ENCODE results near the gene CHMP1B. TPM values are rescaled to one million over a fixed set of nuclear protein-coding genes. Genes with fewer than 3 reads are reported as not detected.

The CHMP1B gene
- total RNA-seq, 2 donors from 2014 or later = 42.8 to 50.0 TPM

GRCh38 chr18:11872479-11873136, 21.4 kb downstream of the CHMP1B start:
- DNase-seq (ENCODE audit: low spot score) = no peak
- TF ChIP-seq POLR2A (IDR thresholded peaks at IDR 0.05) (no peak), POLR2AphosphoS5 (IDR thresholded peaks at IDR 0.05) (peak; percentile 10), CTCF (IDR thresholded peaks at IDR 0.05) (peak in 2 of 4 experiments; percentile 11 to 24)
- H3K36me3 ChIP-seq = no peaks in the 10 kb centered on the region

GRCh38 chr18:11873670-11874340, 22.6 kb downstream of the CHMP1B start:
- H3K36me3 ChIP-seq = no peaks in the 10 kb centered on the region
- DNase-seq (ENCODE audit: low spot score) = no peak
- no peaks in the 10 kb centered on the region for H3K9me3 ChIP-seq
- H3K4me1 ChIP-seq (replicated peaks) = no peaks in the 10 kb centered on the region
- intact Hi-C loops (cut with DNase I) = loop anchor here (10.0 kb wide), 1 partner anchor 139 kb away; no protein-coding TSS in a partner anchor
- H3K27ac ChIP-seq = no peak overlapping the region
- no peaks in the 10 kb centered on the region for H3K27me3 ChIP-seq (replicated peaks; ENCODE audit: insufficient read depth)
- no peak overlapping the region for H3K4me3 ChIP-seq
- 82% methylated on average over 15 of the region's 15 CpGs for WGBS
- TF ChIP-seq POLR2A (IDR thresholded peaks at IDR 0.05) (no peak), CTCF (IDR thresholded peaks at IDR 0.05) (no peak), POLR2AphosphoS5 (IDR thresholded peaks at IDR 0.05) (no peak)

More at GRCh38 chr18:11872479-11873136, 21.4 kb downstream of the CHMP1B start:
- Histone ChIP-seq H3K9me3 (no peaks in the 10 kb centered on the region), H3K27me3 (replicated peaks; ENCODE audit: insufficient read depth) (no peaks in the 10 kb centered on the region), H3K27ac (no peak overlapping the region), H3K4me1 (replicated peaks) (no peaks in the 10 kb centered on the region), H3K4me3 (no peak overlapping the region)
- WGBS = 77% methylated on average over 13 of the region's 13 CpGs
- intact Hi-C loops (cut with DNase I) = loop anchor here (10.0 kb wide), 1 partner anchor 138 kb away; no protein-coding TSS in a partner anchor

GRCh38 chr18:11874676-11875075, 23.5 kb downstream of the CHMP1B start:
- TF ChIP-seq POLR2A (IDR thresholded peaks at IDR 0.05) (no peak), CTCF (IDR thresholded peaks at IDR 0.05) (no peak), POLR2AphosphoS5 (IDR thresholded peaks at IDR 0.05) (no peak)
- intact Hi-C loops (cut with DNase I) = loop anchor here (10.0 kb wide), 1 partner anchor 140 kb away; no protein-coding TSS in a partner anchor
- H3K36me3 ChIP-seq = no peaks in the 10 kb centered on the region

GRCh38 chr18:11877497-11878135, 26.4 kb downstream of the CHMP1B start:
- intact Hi-C loops (cut with DNase I) = loop anchor here (10.0 kb wide), 1 partner anchor 143 kb away; no protein-coding TSS in a partner anchor
- no peak for TF ChIP-seq POLR2A (IDR thresholded peaks at IDR 0.05)
- TF ChIP-seq POLR2AphosphoS5 (IDR thresholded peaks at IDR 0.05) = no peak
- TF ChIP-seq CTCF (IDR thresholded peaks at IDR 0.05) = no peak

More at GRCh38 chr18:11874676-11875075, 23.5 kb downstream of the CHMP1B start:
- H3K27me3 ChIP-seq (replicated peaks; ENCODE audit: insufficient read depth) = no peaks in the 10 kb centered on the region
- no peaks in the 10 kb centered on the region for H3K9me3 ChIP-seq
- H3K4me3 ChIP-seq = no peak overlapping the region
- H3K4me1 ChIP-seq (replicated peaks) = no peaks in the 10 kb centered on the region
- no peak for DNase-seq (ENCODE audit: low spot score)
- 91% methylated on average over 8 of the region's 8 CpGs for WGBS
- no peak overlapping the region for H3K27ac ChIP-seq

More at GRCh38 chr18:11877497-11878135, 26.4 kb downstream of the CHMP1B start:
- Histone ChIP-seq H3K9me3 (no peaks in the 10 kb centered on the region), H3K36me3 (no peaks in the 10 kb centered on the region), H3K4me1 (replicated peaks) (no peaks in the 10 kb centered on the region), H3K4me3 (no peak overlapping the region), H3K27me3 (replicated peaks; ENCODE audit: insufficient read depth) (no peaks in the 10 kb centered on the region), H3K27ac (no peak overlapping the region)
- 86% methylated on average over 10 of the region's 10 CpGs for WGBS
- DNase-seq (ENCODE audit: low spot score) = no peak
